GM19043 (cell line): Measurements from ENCODE around the gene MAT2A.
"Not testable (repeated sequence)": the region's sequence is repeated elsewhere in the genome, so short reads cannot be mapped to it uniquely, and the experiment has no call there.

Source experiments
- ATAC-seq: cut with Tn5 transposase; IDR thresholded peaks from one replicate; pipeline ENCODE4 v1.9.1; 2021; ENCODE audit warnings: low read depth; ENCODE audit not compliant: unreplicated experiment

Gene MAT2A

DNA sequence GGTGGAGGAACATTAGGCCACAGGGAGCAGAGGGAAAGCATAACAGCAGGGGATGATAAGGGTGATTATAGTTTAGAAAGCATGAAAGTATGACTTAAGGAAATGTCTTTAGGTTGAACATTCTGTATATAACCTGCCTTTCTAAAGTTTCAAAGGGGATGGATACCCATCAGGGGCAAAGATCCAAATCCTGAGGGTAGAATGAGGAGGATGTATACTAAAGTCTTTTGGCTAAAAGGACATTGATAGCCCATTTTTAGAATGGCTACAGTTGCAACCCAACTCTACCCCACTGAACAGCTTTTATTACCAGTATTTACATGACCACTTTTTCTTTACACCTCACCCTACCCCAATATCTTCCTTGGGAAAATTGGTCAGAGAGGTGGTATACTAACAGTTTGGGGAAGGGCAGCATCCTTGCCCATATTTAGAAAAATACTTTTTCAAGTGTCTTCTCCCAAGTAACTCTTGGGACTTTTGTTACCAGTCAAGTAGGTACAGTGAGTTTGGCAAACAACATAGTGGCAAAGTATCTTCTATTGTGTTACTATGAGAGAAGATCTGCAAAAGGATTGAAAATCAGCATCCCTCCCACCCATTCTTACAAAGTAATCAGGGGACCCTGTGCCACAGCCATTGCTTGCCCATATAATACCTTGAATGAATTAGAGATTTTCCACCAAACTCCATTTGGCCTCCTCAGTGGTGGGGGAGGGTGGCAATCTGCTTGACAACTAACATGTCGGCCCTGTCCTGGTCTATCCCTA is 8.3 kb downstream of the MAT2A start:
- no peak for ATAC-seq

DNA sequence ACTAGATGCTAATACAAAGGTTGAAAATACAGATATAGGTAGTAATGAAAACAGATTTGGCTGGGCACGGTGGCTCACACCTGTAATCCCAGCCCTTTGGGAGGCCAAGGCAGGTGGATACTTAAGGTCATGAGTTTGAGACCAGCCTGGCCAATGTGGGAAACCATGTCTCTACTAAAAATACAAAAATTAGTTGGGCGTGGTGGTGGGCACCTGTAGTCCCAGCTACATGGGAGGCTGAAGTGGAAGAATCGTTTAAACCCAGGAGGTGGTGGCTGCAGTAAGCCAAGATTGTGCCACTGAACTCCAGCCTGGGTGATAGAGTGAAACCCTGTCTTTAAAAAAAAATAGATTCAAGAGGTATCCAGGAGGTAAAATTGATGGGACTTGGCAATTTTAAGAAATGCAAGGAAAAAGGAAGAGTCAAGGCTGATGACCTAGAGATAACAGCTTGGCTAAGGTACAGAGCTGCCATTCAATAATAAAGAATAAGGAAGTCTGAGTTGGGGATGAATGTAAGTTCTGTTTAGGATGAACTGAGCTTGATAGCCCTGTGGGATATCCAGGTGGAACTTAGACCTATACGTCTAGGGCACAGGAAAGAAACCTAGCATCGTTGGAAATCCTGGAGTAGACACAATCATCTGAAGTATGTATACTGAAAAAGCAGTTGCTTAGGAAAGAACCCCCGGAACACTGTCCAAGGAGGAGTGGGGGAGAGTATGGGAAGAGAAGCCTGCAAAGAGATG is 9.1 kb downstream of the MAT2A start:
- no peak for ATAC-seq

DNA sequence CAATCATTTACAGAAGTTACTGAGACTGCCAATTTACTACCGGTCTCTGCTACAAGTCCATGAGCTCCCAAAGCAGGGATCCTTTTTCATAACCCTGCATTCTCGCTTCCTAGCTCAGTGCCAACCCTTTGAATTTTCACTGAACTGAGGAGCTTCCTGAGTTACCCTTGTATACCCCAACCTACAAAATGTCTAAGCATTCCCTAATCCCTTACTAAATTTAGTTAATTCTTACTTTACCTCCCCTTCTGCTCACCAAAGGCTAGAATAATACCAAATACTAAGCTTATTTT is 9.6 kb downstream of the MAT2A start:
- ATAC-seq, result no peak

DNA sequence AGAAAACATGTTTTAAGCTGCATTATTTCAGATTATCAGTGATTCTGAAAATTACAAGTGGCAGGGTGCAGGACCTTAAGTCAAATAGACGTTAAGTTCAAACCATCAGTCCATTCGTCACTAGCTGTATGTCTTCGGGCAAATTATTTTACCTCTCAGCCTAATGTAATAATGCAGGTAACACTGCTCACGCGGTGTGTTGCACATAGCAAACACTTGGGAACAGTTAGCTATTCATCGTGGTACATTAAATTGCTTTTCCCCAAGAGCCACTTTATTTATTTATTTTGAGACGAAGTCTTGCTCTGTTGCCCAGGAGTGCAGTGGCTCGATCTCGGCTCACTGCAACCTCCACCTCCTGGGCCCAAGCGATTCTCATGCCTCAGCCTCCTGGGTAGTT is 10.1 kb downstream of the MAT2A start:
- no peak for ATAC-seq

DNA sequence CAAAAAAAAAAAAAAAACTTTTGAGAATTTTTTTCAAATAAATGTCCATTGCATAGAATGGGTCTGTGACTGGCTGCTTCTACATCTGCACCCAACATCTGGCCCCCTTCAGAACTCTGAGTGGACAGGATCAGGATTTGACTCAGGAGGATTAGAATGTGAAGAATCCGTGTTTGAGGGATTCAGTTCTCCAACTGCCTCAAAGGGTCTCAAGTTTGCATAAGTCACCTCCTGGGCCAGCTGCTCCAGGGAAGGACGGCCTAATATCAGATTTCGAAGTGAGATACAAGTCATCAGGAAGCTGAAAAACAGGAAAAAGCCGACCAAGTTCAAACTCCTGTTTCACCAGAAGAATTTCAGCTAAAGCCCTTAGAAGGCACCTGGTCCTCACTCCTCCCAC is 10.9 kb downstream of the MAT2A start:
- ATAC-seq, result no peak

DNA sequence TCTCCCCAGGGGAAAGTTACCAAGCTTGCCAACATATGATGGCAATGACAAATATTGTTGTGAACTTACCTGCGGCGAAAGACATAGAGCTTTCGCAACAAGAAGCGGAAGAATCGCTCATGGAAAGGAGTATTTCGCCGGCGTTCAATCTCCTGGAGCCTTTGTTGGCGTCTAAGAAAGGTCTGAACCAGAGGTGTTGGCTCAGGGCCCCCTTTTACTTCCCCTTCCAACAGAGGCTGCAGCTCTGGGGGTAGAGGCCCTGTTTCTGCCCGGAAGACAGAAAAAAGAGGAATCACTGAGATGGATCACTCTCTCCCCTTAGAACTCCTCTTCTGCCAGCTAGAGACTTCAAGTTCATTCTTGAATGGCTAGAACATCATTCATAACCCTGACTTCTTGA is 11.5 kb downstream of the MAT2A start:
- ATAC-seq, result no peak

DNA sequence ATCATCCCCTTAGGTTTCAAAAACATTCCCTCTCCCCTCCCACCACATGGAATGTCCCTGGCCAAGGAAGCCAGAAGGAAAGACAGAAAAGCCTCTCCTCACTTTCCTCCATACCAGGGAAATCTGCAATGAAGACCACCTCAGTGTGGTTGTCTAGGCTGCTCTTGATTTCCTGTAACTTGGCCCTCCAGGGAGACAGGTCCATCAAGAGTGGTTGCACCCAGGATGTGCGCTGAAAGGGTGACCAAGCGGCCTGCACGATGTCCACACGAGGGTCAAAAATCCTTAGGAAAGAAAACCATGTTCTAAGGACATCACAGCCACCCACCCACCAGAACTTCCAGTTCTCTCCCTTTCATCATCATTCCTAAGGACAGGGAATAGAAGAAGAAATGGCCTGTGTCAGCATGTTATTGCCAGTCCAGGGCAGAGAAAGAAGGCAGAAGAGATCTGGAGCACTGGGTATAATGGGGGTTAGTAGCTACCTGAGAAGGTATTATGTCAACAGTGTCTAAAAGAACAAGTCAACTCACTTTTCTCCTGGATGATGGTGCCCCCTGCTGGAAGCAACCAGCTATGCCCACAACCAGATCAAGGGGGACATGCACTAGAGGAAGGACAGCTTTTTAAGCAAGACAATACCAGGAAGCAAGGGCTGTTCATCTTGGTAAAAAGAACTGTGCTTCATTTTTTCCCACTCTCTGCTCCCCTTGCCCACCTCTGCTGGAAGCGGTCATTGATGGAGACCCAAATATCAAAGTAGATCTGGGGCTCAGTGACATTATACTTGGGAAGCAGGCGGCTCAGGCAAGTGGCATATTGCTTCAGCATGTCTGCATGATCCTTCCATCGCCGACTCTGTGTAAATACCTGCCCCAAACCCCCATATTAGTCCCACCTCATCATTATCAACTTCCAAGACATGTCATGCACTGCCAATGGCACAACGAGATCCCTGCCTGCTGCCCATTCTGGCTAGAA is 13.0 kb downstream of the MAT2A start:
- ATAC-seq, result peak; percentile 83

DNA sequence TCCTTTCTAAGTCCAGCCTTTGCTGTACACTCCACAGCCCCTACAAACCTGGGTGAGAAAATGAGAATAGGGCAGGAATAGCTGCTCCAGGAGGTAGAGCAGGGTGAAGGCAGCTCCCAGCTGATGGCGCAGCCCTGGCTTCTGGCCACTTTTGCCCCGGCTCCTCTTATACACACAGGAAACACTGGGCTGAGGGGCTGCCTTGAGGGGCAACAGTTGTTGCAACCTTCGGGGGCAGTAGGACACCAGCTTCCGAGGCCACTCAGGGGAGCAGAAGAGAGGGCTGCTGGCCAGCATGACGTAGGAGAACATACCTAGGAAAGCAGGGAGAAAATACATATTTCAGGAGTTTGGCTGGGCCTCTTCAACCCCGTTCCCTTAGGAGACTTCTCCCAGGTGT is 14.2 kb downstream of the MAT2A start:
- ATAC-seq, result no peak

DNA sequence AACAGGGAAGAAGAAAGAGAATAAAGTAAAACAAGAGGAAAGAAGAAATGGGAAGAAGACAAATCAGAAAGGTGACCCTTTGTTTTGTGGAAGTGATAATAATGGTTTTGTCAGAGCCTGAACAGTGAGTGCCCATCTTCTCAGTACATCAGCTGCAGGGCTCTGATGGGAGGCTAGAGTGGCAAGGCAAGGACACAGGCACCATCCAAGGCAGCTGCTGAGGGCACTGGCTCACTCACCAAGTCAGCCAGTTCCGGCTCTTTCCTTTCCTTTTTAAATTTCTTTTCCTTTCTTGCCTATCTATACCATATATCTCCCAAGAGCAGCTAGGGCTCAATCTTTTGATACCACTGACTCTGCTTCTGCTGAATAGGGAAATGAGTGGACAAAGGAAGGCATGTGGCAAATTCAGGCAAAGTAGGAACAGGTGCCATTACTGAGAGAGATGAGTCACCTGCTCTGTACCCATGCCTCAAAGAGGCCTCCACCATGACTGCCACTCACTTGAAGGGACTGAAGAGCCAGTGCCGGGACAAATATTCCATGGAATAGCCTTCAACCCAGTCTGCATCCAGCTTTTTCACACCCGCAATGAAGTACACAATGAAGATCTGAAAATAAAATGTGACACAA is 16.1 kb downstream of the MAT2A start:
- ATAC-seq, result no peak

DNA sequence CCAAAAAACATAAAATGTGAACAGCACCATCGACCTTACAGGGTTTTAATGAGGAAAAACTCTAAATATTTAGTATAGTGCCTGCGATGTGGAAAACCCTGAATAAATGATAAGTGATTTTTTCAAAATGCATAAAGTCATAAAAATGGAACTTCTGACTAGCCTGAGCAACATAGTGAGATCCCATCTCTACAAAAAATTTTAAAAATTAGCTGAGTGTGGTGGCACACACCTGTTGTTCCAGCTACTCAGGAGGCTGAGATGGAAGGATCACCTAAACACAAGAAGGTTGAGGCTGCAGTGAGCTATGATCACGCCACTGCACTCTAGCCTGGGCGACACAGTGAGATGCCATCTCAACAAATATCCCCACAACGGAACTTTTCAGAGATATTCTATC is 18.2 kb downstream of the MAT2A start:
- no peak for ATAC-seq

DNA sequence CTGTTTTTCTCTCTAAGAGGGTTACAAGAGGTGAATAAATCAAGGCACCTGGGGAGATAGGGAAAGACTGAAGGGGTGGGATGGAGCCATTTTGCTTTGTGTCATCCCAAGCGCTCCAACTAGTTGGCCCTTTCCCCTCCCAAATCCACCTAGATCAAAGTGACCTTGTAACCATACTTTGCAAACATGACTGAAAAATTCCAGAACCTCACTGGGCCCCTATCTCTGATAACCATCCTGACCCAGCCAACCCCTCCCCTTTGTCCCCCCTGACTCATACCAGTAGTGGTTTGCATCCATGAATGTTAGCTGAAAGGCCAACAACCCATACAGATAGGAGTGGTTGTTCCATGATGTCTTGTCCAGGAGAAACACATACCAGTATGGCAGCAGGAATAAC is 19.2 kb downstream of the MAT2A start:
- ATAC-seq, result no peak

DNA sequence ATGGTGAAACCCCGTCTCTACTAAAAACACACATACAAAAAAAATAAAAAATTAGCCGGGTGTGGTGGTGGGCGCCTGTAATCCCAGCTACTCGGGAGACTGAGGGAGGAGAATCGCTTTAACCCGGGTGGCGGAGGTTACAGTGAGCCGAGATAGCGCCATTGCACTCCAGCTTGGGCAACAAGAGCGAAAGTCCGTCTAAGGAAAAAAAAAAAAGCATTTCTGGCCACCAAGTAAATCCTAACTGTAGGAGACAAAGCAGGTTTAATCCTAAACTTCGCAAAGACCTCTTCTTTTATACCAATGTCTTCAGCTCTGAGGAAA is 21.4 kb downstream of the MAT2A start:
- ATAC-seq, result not testable (repeated sequence)

DNA sequence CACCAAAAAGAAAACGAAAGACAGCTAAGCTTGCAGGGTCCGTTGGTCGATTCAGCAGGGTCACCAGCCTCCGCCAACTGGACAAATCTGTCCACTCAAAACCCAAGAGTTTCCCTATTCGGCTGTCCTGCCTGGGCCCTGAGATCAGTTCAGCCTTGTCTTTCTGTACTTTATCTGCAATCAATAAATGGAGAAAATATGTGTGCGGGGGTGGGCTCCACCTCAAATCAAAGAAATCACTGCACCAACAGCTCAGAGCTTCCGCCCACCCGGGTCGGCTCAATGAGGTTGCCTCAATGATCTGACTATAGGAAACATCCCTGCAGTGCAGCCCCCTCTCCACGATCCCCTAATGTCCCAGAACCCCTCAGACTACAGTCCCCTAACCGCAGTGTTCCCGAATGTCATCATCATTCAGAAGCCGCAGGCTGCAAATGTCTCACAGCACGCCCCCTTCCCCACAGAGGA is 21.9 kb downstream of the MAT2A start:
- peak; percentile 5 for ATAC-seq

DNA sequence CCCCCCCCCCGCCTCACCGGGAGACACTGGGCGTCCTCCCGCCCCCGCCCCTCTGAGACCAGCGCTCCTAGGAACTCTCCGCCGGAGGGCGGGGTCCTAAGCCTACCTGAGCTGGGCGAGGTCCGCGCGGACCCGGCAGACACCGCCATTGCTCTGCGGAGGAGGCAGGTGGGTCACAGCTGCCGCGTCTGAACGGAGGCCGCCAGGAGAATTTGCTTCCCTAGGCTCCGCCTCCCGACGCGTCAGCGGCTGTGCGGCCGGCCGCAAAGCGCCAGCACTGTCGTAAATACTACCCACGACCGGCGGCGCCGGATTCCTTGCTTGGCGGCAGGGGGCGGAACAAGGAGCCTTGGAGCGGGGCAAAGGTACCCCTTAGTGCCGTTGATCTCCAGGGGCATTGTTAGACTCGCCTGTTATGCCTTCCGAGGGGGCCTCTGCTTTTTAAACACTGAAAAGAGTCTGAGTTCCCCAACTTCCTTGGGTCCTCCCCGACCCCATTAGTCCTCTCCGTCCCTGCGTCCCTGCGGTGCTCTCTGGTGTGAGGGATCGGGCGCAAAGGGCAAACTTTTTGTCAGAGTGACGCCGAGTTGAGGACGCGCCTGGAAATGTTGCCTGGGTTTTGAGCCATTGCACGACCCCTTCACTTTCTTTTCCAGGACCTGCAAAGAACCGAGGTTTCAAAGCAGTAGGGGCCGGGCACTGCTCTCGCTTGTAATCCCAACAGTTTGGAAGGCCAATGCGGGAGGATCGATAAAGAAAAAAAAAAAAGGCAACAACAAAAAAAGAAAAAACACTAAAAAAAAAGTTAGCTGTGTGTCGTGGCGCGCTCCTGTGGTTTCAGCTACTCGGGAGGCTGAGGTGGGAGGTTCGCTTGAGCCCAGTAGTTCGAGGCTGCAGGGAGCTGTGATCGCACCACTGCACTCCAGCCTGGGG is 22.6 kb downstream of the MAT2A start, which contains the start of gene GGCX:
GGCX (minus strand) TSS at position 214 of the 933 bp plus-strand sequence; CDS start at position 149, 65 bp downstream.
- ATAC-seq, result peak; percentile 86

DNA sequence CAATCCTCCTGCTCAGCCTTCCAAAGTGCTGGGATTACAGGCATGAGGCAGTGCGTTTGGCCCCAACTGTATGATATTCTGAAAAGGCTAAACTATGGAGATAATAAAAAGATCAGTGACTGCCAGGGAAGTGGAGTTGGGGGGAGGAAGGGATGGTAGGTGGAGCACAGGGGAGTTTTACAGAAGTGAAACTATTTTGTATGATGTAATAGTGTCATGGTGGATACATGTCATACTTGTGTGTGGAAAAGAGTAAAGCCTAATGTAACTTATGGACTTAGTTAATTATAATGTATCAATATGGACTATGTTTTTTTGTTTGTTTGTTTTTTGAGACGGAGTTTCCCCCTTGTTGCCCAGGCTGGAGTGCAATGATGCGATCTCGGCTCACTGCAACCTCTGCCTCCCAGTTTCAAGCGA is 25.2 kb downstream of the MAT2A start:
- ATAC-seq, result no peak

DNA sequence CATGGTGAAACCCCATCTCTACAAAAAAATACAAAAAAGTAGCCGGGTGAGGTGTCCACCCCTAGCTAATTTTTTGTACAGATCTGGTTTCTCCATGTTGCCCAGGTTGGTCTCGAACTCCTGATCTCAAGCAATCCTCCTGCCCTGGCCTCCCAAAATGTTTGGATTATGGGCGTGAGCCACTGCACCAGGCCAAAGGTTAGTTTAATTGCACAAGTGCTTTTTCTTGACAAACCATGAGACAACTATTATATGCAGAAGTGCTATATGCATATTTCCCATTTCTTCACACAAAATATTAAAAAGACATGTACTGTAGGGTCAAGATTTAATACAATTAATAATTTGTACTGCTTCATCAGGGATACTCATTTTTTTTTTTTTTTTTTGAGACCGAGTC is 27.3 kb downstream of the MAT2A start:
- no peak for ATAC-seq

DNA sequence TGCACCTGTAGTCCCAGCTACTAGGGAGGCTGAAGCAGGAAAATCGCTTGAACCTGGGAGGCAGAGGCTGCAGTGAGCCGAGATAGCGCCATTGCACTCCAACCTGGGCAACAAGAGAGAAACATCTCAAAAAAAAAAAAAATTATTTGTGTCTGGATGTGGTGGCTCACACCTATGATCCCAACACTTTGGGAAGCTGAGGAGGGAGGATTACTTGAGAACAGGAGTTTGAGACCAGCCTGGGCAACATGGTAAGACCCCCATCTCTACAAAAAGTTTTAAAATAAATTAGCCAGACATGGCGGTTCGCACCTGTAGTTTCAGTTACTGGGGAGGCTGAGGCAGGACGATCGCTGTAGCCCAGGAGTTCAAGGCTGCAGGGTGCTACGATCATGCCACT is 36.8 kb downstream of the MAT2A start:
- no peak for ATAC-seq

DNA sequence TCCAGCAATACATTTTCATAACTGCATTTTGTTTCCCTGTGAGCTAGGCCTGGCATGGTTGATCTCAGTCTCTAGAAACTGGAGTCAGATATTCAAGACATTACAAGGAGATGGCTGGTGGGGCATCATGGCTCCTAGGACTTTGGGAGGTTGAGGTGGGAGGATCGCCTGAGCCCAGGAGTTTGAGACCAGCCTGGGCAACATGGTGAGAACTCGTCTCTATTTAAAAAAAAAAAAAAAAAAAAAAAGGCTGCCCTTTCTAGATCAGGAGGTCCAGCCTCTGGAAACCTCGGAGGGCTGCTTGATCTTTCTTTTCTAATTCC is 38.1 kb downstream of the MAT2A start:
- no peak for ATAC-seq

DNA sequence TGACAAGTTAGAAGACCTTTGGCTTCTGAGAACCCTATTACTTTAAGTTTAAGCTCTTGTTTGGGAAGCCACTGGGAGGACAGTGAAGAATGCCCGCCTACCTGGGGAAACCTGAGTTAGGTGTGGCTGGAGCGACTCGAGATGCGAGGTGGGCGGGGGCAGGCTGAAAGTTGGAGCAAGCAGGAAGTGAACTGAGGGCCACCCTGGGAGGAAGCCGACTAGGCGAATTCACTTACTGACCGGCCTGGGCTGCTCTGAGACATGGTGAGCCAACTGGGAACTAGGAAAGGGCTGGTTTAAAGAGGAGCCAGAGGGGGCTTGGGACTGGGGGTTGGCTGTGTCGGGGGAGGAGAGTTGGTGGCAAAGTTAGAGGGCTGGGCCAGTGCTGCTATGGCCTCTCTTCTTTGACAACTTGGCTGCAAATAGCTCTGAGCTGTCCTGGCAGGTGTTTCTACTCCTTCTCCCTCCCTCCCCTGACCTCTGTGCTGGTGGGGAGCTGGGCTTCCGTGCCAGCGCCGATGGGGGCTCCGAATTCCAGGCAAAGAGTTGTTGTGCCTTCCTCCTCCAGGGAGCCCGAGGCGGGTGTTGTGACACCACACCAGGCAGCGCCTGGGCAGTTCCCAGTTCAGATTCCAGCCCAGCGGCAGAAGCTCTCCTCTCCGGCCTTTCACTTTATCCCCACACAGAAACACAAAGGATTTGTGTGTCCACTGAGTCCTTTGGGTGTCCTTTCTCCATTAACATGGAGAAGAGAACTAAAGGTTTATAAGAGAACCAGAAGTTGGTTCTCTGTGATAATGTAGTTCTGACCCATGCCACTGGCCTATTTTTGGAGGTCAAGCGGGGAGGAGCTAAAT is 38.6 kb downstream of the MAT2A start, which contains the start of gene VAMP8:
VAMP8 (plus strand) TSS at position 201 of the 857 bp plus-strand sequence; CDS start at position 262, 61 bp downstream.
- ATAC-seq, result peak; percentile 51
